Measurements from ENCODE around the gene ZMYND10.

The ZMYND10 gene

GRCh38 chr3:50293079-50293801 is 52.3 kb downstream of the ZMYND10 start:
- in situ Hi-C loops (cut with MboI; ENCODE audit: low sequenced_read_pairs) = no loop called here

GRCh38 chr3:50292159-50293078 is 53.1 kb downstream of the ZMYND10 start, which contains the start of gene IFRD2:
IFRD2 (minus strand) TSS chr3:50292429; CDS start chr3:50292274, 155 bp downstream.
- in situ Hi-C loops (cut with MboI; ENCODE audit: low sequenced_read_pairs) = no loop called here
